DMS153 (cell line): Measurements from ENCODE around the gene OR6F1.
"Not testable (repeated sequence)": the region's sequence is repeated elsewhere in the genome, so short reads cannot be mapped to it uniquely, and the experiment has no call there.

Experiments
- DNase-seq: peaks from one replicate; lab custom pipeline; 2025; lab: John Stamatoyannopoulos, UW

OR6F1 gene

DNA sequence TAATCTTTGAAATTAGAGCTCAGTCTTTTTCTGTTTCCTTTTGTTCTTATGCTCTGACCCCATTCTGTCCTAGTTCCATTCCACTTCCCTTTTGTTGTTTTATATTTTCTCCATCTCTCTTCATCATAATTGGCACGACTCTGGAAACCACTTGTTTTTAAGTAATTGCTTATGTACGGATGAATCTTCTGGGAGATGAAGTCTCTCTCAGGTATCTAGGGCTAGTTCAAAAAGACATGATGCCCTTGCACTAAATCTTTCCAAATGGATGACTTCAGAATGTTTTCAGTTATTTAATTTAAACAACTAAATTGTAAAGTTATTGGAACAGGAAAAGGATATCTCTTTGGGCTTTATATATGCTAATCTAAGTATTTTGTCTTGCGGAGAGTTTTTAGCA, at the start of gene OR6F1:
TSS of gene OR6F1 (minus strand) at position 101 of the 400 bp plus-strand sequence. CDS start 3,891 bp downstream, outside the sequence.
- no peak for DNase-seq

DNA sequence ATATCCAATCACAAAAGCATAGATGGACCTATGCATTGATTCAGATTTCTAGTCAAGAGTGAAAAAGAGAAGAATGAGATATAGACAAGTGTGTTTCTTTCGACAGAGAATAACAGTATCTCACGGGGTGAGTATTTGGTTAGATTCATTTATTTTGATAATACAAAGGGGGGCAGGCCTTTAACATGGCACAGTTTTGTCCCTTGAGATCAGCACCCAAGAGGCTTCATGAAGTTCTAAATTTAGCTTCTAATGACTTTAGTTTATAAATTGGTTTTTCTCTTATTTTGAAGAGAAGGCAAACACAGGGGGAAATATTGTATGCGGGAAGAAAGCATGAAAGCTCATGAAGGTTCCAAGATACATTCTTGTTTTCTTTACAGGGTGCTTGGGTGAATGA, 44.0 kb upstream of the OR6F1 start, which contains the start of gene OR1C1:
TSS of gene OR1C1 (minus strand) at position 101 of the 400 bp plus-strand sequence. CDS start 2,150 bp downstream, outside the sequence.
- DNase-seq, result no peak

DNA sequence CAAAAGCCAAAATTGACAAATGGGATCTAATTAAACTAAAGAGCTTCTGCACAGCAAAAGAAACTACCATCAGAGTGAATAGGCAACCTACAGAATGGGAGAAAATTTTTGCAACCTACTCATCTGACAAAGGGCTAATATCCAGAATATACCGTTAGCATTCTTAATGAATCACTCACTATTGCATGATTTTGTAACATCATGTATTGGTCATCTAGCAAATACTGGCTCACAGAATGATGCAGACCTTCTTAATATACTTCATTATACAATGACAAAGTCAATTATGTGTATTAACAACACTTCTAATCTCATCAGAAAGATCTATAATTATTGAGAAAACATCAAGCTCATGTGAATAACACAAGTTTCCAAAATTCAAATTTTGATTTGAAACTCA, 37.9 kb upstream of the OR6F1 start:
- DNase-seq, result not testable (repeated sequence)

DNA sequence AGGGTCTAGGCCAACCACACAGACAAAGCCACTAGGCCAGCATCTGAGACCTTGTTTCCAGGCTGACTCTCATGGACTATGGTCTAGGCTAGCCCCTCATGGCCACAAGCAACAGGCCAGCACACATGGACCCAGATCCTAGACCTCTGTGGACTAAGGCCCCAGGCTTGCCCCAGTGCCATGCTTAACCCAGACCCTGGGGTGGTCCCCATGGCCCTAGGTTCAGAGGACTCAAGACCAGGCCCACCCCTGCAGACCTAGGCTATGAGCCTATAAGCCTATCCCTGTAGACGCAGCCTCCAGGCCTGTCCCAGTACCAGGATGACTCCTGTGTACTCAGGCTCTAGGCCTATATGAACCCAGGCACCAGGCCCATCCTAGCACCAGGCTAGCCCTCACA, 33.4 kb upstream of the OR6F1 start:
- no peak for DNase-seq

DNA sequence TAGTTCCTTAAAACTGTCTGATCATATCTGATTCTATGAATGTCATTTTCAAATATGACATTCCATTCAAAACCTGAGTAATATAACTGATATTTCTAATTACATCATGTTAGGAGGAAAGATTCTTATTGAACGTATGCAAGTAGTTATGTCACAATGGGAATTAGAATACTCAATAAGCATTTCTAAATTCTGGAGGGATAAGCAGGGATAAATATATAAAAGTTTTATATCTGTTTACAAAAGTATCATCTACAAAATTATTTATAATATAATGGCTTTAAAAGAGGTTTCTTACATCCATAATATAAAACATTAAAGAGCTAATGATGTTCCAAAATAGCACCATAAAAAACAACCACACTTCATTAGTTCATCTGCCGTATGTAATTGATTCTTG, 31.6 kb upstream of the OR6F1 start, which contains the start of gene OR14A2:
TSS of gene OR14A2 (minus strand) at position 101 of the 400 bp plus-strand sequence.
- DNase-seq, result no peak

DNA sequence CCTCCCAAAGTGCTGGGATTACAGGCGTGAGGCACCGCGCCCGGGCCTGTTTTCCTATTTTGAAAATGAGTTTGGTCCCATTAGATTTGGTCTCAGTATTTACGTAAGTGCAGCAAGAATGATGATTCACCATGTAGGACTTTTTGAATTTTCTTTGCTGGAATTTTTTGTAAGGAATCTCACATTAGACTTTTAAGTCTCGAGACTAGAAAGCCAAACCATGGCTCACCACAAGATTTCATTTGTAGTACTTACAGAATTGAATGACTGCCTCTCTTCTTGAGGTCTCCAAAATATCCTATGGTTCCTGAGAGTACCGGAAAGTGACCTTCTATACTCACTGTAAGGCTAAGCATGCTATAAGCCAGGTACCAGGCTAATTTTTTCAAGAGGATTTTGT, 31.2 kb upstream of the OR6F1 start:
- no peak for DNase-seq

DNA sequence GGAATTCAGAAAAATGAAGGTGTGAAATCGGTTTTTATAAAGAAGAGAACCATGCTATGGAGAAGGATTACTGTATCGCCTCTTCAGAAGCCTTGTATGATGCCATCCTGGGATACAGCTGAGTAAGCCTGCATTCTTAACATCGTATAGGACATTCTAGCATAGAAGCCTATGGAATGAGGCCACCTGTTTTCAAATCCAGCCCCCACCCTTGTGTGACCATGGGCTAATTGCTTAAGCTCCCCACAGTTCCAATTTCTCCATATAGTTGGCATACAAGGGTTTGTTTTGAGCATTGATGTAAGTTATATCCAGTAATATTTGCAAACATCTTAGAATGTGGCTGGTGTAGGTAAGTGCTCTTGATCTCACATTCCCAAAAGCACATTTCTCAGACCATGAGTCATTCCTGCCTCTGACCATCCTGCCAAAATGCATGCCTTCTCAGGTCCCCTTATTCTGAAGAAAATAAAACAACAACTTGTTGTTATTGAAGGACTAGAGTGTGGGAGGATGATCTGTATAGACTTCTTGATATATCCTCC, 30.0 kb upstream of the OR6F1 start:
- no peak for DNase-seq

DNA sequence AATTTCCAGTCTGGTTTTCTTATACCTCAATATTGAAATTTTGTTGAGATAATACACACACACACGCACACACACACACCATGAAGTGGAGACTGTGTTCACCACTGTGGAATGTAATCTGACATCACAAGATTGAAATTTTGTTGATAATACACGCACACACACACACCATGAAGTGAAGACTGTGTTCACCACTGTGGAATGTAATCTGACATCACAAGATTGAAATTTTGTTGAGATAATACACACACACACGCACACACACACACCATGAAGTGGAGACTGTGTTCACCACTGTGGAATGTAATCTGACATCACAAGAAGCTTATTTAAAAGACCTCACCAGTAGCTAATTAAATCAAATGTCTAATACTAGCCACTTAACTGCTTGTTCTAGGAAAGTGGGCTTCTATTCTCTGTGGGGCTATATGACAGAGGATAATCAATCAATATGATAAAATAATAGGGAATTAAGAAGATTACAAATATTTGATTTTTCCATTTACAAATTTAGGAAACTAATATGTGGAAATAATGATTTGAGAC, 25.8 kb upstream of the OR6F1 start:
- DNase-seq, result not testable (repeated sequence)

DNA sequence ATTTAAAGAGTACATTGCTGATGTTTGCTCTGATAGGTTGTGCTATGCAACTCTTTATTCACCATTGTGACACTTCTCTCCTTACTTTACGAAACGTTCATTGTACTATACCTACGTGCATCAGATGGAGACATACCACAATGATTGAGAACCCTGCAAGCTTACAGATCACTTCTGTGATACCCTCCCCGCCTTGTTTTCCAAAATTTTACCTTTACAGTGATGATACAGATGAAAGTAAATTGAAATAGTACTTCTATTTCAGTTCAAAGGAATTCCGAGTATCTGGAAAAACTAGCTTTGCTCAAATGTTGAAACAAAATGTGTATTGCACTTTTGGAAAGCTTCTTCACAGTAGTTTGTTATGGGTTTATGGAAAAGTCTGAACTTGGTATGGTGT, 25.3 kb upstream of the OR6F1 start:
- DNase-seq, result no peak

DNA sequence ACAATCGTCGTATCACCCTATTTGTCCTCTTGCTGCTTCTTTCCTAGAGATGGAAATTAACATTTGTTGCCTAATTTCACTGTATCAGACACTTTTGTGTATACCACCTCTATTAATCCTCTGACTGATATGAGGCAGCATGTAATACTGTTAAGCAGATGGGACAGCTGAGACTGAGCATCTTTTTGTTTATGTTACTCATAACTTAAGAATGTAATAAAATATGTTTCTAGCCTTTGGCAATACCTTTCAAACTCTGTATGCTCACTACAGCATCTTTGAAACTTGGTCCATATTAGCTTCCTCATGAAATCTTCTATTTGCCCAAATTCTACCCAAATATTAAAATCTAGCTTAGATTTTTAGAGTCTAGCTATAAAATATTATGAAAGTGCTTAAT, 24.3 kb upstream of the OR6F1 start:
- DNase-seq, result no peak

DNA sequence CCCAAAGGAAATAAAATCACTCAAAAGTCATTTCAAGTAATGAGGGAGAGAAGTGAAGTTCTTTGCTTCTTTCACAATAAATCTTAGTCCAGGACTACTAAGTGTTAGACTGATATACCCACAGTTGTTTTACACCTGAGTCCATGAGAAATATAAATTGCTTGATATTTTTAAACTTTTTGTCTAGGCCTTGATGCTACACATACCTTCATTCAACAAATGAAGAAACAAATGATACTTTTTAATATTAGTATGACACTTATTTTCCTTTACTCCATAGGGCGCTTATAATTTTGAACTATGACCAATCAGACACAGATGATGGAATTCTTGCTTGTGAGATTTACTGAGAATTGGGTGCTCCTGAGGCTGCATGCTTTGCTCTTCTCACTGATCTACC, 21.9 kb upstream of the OR6F1 start, which contains the start of gene OR14K1:
TSS of gene OR14K1 (plus strand) at position 301 of the 400 bp plus-strand sequence. CDS start at position 301, 0 bp downstream.
- DNase-seq, result no peak

DNA sequence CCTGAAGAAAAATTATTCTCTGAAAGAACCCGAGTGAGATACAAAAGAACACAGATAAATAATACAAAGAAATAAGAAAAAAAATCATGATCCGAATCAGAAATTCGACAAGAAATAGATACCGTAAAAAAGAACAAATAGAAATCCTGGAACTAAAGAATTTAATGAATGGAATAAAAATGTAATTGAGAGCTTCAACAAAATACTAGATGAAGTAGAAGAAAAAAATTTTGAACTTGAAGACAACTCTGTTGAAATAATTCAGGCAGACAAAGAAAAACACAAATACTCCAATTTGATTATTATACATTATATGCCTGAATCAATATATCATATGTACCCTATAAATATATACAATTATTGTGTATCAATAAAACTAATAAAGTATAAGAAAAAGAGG, 4.8 kb upstream of the OR6F1 start:
- no peak for DNase-seq

DNA sequence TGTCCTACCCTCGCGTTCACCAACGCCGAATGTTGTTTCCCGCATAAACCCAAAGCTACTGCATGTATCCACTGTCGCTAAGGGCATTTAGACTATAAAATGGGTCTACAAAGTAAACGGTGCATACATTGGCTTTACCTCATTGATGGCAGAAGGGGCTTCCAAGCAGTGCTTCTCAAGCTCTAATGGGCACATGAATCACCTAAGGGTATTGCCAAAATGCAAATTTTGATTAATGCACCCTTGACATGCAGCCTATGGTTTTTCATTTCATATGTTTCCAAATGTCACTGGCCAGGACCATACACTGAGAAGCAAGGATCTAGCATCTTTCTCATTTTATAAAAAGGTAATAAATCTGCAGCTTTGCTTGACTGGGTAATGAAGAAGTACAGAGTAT, 2.7 kb downstream of the OR6F1 start:
- no peak for DNase-seq

DNA sequence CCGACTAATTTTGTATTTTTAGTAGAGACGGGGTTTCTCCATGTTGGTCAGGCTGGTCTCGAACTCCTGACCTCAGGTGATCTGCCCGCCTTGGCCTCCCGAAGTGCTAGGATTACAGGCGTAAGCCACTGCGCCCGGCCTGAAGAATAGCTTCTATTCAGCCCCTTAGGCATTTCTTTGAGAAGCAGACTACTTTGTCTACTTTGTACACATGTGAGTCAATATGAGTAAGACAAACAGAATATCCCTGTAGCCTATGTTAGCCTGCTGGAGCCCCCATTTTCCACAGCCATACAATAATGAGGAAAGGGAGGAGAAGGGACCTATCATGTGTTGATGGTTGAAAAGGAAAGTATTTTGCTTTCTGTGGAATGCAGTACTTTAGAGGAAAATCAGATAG, 5.8 kb downstream of the OR6F1 start:
- not testable (repeated sequence) for DNase-seq

DNA sequence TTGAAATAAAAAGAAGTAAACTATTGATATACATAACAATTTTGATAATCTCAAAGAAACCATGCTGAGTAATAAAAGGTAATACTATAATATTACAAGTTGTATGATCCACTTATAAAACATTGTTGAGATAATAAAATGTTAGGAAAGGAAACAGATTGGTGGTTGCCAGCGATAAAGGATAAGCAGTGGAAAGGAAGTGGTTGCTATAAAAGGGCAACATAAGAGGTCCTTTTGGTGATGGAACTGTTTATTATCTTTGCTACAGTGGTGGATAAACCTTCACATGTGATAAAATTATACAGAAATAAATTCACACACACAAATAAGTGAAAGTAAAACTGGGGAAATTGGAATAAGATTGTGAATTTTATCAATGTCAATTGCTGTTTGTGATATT, 15.1 kb downstream of the OR6F1 start:
- DNase-seq, result no peak

DNA sequence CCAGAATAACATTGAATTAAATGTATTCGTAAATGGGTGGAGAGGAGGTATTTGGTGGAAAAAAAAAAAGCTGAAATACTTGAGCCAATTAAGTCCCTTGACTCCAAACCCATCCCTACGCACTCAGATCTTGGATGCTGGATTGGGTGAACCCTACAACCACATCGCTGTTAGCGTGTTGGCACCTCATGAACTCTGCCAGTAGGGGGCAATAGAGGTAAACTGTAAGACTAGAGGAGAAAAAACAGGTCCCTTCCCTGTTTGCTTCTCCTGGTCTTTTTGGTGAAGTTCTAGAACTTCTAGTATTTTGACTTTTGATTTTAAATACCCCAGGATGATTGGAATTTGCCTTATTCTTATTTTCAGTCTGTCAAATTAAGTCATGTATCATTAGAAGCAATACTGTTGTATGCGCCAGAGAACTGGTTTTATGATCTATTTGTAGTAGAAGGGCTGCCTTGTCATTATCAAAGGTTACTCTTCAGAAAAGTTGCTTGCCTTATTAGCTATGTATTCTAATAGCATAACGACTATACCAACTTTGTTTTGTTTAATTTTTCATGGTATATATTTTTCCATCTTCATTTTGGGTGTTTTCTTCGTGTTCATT, 35.1 kb downstream of the OR6F1 start:
- DNase-seq, result peak; percentile 7

DNA sequence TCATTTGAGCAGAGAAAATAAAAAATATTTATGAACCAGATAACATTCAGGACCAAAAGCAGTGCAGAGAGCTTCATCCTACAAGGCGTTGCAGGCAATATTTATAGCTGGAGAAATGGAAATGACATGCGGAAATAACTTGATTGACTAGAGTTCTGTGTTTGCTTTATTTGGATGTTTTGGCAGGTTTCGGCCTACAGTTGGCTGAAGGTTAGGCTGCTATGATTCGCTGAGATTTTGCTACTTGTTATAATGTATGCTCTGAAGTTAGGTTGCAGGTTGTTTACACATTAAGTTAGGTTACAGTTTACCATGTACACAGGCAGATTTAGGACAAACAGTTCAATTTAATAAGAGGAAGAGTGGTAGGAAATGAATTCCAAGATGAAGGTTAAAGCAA, 36.3 kb downstream of the OR6F1 start:
- no peak for DNase-seq

DNA sequence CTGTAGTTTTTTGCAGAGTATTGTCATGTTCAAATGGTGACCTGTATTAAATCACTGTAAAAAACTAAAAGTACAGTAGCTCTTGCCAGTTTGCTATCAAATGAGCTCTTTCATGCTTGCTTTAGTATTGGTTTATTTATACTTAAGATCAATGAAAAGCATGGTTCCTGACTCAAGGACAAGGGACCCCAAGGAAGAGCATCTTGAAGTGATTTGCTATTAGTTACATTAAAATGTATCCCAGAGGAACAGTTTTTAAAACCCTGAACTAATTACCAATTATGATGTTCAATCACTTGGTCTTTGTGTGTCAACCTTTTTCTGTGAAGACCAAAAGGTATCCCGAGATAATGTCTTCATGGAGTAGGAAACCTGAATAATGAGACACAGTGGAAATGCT, 36.8 kb downstream of the OR6F1 start, which contains the start of gene OR13G1:
TSS of gene OR13G1 (minus strand) at position 101 of the 400 bp plus-strand sequence. CDS start 6,698 bp downstream, outside the sequence.
- DNase-seq, result no peak

DNA sequence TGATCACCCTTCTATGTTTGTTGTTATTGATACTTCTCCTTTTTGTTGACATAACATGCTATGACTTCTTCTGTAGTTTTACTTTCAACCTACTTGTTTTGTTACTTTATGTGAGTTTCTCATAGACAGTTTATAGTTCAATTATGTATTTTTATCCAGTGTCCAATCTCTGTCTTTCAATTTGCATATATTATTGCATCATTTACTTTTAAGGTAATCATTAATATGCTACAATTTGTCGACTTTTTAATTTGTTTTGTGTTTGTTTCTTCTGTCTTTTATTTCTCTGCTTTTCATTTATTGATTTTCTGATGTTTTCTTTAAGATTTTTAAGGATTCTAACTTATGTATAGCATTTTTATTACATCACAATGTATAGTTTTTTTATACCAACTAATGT, 47.2 kb downstream of the OR6F1 start:
- DNase-seq, result no peak
